ENCODE results near the gene OR1A1. TPM values are rescaled to one million over a fixed set of nuclear protein-coding genes. Genes with fewer than 3 reads are reported as not detected.
A peak's percentile ranks its signal among the peaks of the same experiment; 100 is the strongest.

Gene OR1A1, protein sequence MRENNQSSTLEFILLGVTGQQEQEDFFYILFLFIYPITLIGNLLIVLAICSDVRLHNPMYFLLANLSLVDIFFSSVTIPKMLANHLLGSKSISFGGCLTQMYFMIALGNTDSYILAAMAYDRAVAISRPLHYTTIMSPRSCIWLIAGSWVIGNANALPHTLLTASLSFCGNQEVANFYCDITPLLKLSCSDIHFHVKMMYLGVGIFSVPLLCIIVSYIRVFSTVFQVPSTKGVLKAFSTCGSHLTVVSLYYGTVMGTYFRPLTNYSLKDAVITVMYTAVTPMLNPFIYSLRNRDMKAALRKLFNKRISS
- total RNA-seq (not detected), polyA plus RNA-seq (not detected)
- long read RNA-seq, donor 1 = 0 reads
- long read RNA-seq, donor 2 = 0 reads
- long read RNA-seq, donor 3 = 0 reads
- long read RNA-seq, donor 4 = 0 reads
- long read RNA-seq, donor 5 = 0 reads
- long read RNA-seq, donor 6 = 0 reads
- long read RNA-seq, donor 7 = 0 reads
- long read RNA-seq, donor 8 = 0 reads
- long read RNA-seq, donor 9 = 0 reads
- long read RNA-seq, donor 10 = 0 reads

- TF ChIP-seq POLR2A (IDR thresholded peaks at IDR 0.05) (no peak), EP300 (IDR thresholded peaks at IDR 0.05) (no peak), POLR2AphosphoS5 (IDR thresholded peaks at IDR 0.05) (no peak)
- TF ChIP-seq, protein P1, sequence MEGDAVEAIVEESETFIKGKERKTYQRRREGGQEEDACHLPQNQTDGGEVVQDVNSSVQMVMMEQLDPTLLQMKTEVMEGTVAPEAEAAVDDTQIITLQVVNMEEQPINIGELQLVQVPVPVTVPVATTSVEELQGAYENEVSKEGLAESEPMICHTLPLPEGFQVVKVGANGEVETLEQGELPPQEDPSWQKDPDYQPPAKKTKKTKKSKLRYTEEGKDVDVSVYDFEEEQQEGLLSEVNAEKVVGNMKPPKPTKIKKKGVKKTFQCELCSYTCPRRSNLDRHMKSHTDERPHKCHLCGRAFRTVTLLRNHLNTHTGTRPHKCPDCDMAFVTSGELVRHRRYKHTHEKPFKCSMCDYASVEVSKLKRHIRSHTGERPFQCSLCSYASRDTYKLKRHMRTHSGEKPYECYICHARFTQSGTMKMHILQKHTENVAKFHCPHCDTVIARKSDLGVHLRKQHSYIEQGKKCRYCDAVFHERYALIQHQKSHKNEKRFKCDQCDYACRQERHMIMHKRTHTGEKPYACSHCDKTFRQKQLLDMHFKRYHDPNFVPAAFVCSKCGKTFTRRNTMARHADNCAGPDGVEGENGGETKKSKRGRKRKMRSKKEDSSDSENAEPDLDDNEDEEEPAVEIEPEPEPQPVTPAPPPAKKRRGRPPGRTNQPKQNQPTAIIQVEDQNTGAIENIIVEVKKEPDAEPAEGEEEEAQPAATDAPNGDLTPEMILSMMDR (IDR thresholded peaks at IDR 0.05) = no peak
- H3K4me3 ChIP-seq = no peak within 1 kb of the TSS
- no peak within 1 kb of the TSS for H3K27ac ChIP-seq
- WGBS, 5 donors = 53 to 63% (median 60%) methylated on average over 6 to 7 of the region's 7 CpGs
- DNase-seq = no peak
- H3K4me1 ChIP-seq = no peaks in the 10 kb centered on the region
- no peaks in the 10 kb centered on the region for H3K36me3 ChIP-seq
- peaks cover 0 to 3% (median 2%) of the 10 kb centered on the region in 4 donors for H3K9me3 ChIP-seq
- intact Hi-C loops (cut with DNase I; ENCODE audit: low total_unique reads) = no loop called here
- H3K27me3 ChIP-seq = no peaks in the 10 kb centered on the region
Measured at GRCh38 chr17:3207367-3207766, at the start of gene OR1A1. OR1A1 (plus strand) TSS chr17:3207667; CDS start chr17:3215621, 7,954 bp downstream.

GRCh38 chr17:3167574-3167973, 39.9 kb upstream of the OR1A1 start:
- H3K4me1 ChIP-seq = no peaks in the 10 kb centered on the region
- H3K9me3 ChIP-seq = peaks cover 0 to 25% (median 18%) of the 10 kb centered on the region in 4 donors
- H3K36me3 ChIP-seq = no peaks in the 10 kb centered on the region
- H3K4me3 ChIP-seq = no peak overlapping the region
- TF ChIP-seq, protein P1 (IDR thresholded peaks at IDR 0.05) = no peak
- TF ChIP-seq EP300 (IDR thresholded peaks at IDR 0.05) (no peak), POLR2AphosphoS5 (IDR thresholded peaks at IDR 0.05) (no peak), POLR2A (IDR thresholded peaks at IDR 0.05) (no peak)
- peaks cover 0 to 19% (median 0%) of the 10 kb centered on the region in 3 donors for H3K27me3 ChIP-seq
- DNase-seq = peak in 1 of 2 donors; percentile 10
- H3K27ac ChIP-seq = no peak overlapping the region
- intact Hi-C loops (cut with DNase I; ENCODE audit: low total_unique reads) = no loop called here
- WGBS, 5 donors = 38 to 64% (median 51%) methylated on average over 5 of the region's 5 CpGs

DNA sequence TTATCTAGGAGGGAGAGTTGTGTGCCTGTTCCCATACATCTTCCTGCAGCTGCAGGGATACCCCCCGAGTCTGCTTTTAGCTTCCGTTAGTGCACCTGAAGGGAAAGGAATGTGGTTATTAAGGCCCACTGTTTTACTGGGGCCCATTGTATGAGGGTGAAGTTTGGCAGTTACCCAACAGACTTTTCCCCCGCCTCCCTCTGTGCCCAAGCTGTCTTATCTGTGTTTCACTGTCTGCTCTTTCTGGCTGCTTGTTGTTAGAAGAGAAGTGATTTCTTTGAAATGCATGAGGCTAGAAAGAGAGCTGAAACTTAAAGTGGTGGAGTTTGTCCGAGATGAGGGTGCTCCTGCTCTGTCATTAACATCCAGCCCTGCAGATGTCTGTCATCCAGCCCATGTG, 17.5 kb upstream of the OR1A1 start:
- 19 to 29% (median 20%) methylated on average over 4 of the region's 4 CpGs for WGBS, 5 donors
- Histone ChIP-seq H3K27me3 (peaks cover 0 to 13% (median 0%) of the 10 kb centered on the region in 3 donors), H3K27ac (no peak overlapping the region), H3K4me1 (no peaks in the 10 kb centered on the region), H3K9me3 (no peaks in the 10 kb centered on the region), H3K4me3 (no peak overlapping the region), H3K36me3 (no peaks in the 10 kb centered on the region)
- intact Hi-C loops (cut with DNase I; ENCODE audit: low total_unique reads) = no loop called here
- DNase-seq = no peak
- TF ChIP-seq, protein P1 (IDR thresholded peaks at IDR 0.05) = no peak

DNA sequence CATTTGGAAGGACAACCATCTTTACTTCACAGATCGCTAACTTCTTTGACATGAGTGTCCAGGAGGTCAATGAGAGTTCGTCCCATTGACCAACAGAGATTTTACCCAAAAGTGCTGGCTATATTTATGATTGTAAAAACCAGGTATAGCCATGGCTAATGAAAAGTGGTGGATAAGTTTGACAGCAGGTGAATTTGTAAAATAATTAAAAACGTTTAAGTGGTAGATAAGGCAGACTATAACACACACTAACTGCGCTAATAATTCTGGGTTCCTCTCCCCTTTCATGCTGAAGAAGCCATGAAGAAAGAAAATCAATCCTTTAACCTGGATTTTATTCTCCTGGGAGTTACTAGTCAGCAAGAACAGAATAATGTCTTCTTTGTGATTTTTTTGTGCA, 10.2 kb upstream of the OR1A1 start, which contains the start of gene OR1A2:
OR1A2 (plus strand) TSS at position 301 of the 400 bp plus-strand sequence; CDS start at position 301, 0 bp downstream.
- intact Hi-C loops (cut with DNase I; ENCODE audit: low total_unique reads) = no loop called here
- H3K9me3 ChIP-seq = peaks cover 0 to 20% (median 16%) of the 10 kb centered on the region in 4 donors
- WGBS, 5 donors = 76 to 80% (median 79%) methylated on average over 4 of the region's 4 CpGs

More for the DNA sequence above, 10.2 kb upstream of the OR1A1 start, which contains the start of gene OR1A2:
- no peak within 1 kb of the TSS for H3K27ac ChIP-seq
- H3K36me3 ChIP-seq = no peaks in the 10 kb centered on the region
- TF ChIP-seq, protein P1 (IDR thresholded peaks at IDR 0.05) = no peak
- TF ChIP-seq EP300 (IDR thresholded peaks at IDR 0.05) (no peak), POLR2A (IDR thresholded peaks at IDR 0.05) (no peak), POLR2AphosphoS5 (IDR thresholded peaks at IDR 0.05) (no peak)
- DNase-seq = no peak
- H3K4me1 ChIP-seq = no peaks in the 10 kb centered on the region
- peaks cover 0 to 11% (median 0%) of the 10 kb centered on the region in 3 donors for H3K27me3 ChIP-seq
- H3K4me3 ChIP-seq = no peak within 1 kb of the TSS
